Smooth muscle cell (in vitro differentiated cells): ENCODE measurements around the gene SNED1. TPM values are rescaled to one million over a fixed set of nuclear protein-coding genes. Genes with fewer than 3 reads are reported as not detected.

Experiments used
- DNase-seq: peaks from one replicate; lab custom pipeline; 2025; ENCODE audit not compliant: unreplicated experiment; lab: John Stamatoyannopoulos, UW
- H2AFZ ChIP-seq: fragments of 200-600 bp; sonication (generic); 2 replicates; pipeline ENCODE4 v1.6.0; 2016; ENCODE audit warnings: antibody characterized with exemption, low read depth, mild to moderate bottlenecking
- H3F3A ChIP-seq: fragments of 200-600 bp; sonication (generic); 2 replicates; pipeline ENCODE4 v1.6.0; 2017; ENCODE audit warnings: antibody characterized with exemption, low read depth
- H3K27ac ChIP-seq: fragments of 200-600 bp; sonication (generic); 2 replicates; pipeline ENCODE4 v1.5.1; 2016; ENCODE audit warnings: low read depth, mild to moderate bottlenecking
- H3K27me3 ChIP-seq: fragments of 200-600 bp; sonication (generic); 2 replicates; pipeline ENCODE4 v1.6.1; 2016; ENCODE audit warnings: low read depth, mild to moderate bottlenecking
- H3K36me3 ChIP-seq: fragments of 200-600 bp; sonication (generic); 2 replicates; pipeline ENCODE4 v1.5.1; 2016; ENCODE audit warnings: low read depth
- H3K4me1 ChIP-seq: fragments of 200-600 bp; sonication (generic); 2 replicates; pipeline ENCODE4 v1.5.1; 2016; ENCODE audit warnings: low read depth
- H3K4me2 ChIP-seq: fragments of 200-600 bp; sonication (generic); 2 replicates; pipeline ENCODE4 v1.6.0; 2016; ENCODE audit warnings: mild to moderate bottlenecking
- H3K4me3 ChIP-seq: fragments of 200-600 bp; sonication (generic); 2 replicates; pipeline ENCODE4 v1.5.1; 2016; ENCODE audit warnings: mild to moderate bottlenecking
- H3K79me2 ChIP-seq: fragments of 200-600 bp; sonication (generic); 2 replicates; pipeline ENCODE4 v1.6.0; 2016; ENCODE audit warnings: low read depth, mild to moderate bottlenecking
- H3K9ac ChIP-seq: fragments of 200-600 bp; sonication (generic); 2 replicates; pipeline ENCODE4 v1.6.0; 2016; ENCODE audit warnings: low read depth
- H3K9me3 ChIP-seq: fragments of 200-600 bp; sonication (generic); replicated peaks from 2 replicates; pipeline ENCODE4 v1.5.1; 2016; ENCODE audit warnings: low read depth
- H4K20me1 ChIP-seq: fragments of 200-600 bp; sonication (generic); 2 replicates; pipeline ENCODE4 v1.6.0; 2016; ENCODE audit warnings: low read depth
- CTCF ChIP-seq: fragments of 200-600 bp; sonication (generic); IDR thresholded peaks from 2 replicates; pipeline ENCODE4 v1.5.1; 2017; ENCODE audit warnings: borderline replicate concordance, mild to moderate bottlenecking, antibody characterized with exemption; ENCODE audit not compliant: insufficient read depth, poor library complexity, severe bottlenecking
- WGBS: methylation state at CpG from one replicate; pipeline ENCODE4 v1.1.7; 2016; ENCODE audit warnings: low lambda C conversion rate; 5-methylcytosine and 5-hydroxymethylcytosine counted together
- polyA plus RNA-seq: library from polyadenylated mRNA; unstranded; fragments of >200 nt; fragmentation: Nextera tagmentation; extraction: Ambion mirVana; gene quantifications from 2 replicates; pipeline ENCODE4 v1.2.1, GENCODE V29; 2016
- total RNA-seq: library from RNA; depleted of rRNA; stranded (reverse); fragments of >200 nt; gene quantifications from 2 replicates; pipeline ENCODE4 v1.2.3, GENCODE V29; 2014

The SNED1 gene
- total and polyA plus RNA-seq, 2 experiments from 2014 or later: 0.36 to 3.0 TPM

DNA sequence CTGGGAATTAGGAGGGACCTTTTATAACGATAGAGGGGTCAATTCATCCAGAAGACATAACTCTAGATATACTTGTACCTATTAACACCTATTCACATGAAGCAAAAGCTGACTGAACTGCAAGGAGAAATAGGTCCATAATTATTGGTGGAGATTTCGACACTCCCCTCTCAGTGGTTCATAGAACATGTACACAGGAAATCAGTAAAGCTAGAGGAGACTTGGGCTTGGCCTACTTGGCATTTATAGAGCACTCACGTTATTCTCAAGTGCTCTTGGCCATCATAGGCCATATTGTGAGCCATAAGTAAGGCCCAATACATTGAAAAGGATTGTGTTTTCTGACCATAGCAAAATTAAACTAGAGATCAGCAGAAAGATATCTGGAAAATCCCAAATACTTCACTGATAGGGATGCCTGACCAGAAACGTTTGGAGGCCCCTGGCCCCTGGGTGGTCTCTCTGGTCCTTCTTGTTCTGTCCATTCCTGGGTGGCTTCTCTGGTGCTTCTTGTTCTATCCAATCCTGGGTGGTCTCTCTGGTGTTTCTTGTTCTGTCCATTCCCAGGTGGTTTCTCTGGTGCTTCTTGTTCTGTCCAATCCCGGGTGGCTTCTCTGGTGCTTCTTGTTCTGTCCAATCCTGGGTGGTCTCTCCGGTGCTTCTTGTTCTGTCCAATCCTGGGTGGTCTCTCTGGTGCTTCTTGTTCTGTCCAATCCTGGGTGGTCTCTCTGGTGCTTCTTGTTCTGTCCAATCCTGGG, 49.0 kb downstream of the SNED1 start:
- no peaks in the 10 kb centered on the region for H3K79me2 ChIP-seq
- WGBS: 76% methylated on average over 6 of the region's 6 CpGs

GRCh38 chr2:241048149-241048948, 49.9 kb downstream of the SNED1 start:
- no peak for TF ChIP-seq CTCF
- H2AFZ ChIP-seq: no peak overlapping the region
- no peak overlapping the region for H3K9ac ChIP-seq
- H3K27ac ChIP-seq: no peak overlapping the region
- H3K4me2 ChIP-seq: no peak overlapping the region
- H3K4me1 ChIP-seq: no peaks in the 10 kb centered on the region
- no peak overlapping the region for H3K4me3 ChIP-seq
- H3F3A ChIP-seq: no peaks in the 10 kb centered on the region
- no peaks in the 10 kb centered on the region for H3K9me3 ChIP-seq
- peaks cover 8% of the 10 kb centered on the region for H4K20me1 ChIP-seq
- WGBS: 94% methylated on average over 30 of the region's 30 CpGs
- no peaks in the 10 kb centered on the region for H3K36me3 ChIP-seq
- H3K27me3 ChIP-seq: peaks cover 13% of the 10 kb centered on the region
- DNase-seq: no peak
- H3K79me2 ChIP-seq: no peaks in the 10 kb centered on the region

More for the DNA sequence above, 49.0 kb downstream of the SNED1 start:
- no peak for TF ChIP-seq CTCF
- no peak overlapping the region for H3K27ac ChIP-seq
- H3K36me3 ChIP-seq: no peaks in the 10 kb centered on the region
- H3K4me3 ChIP-seq: no peak overlapping the region
- no peaks in the 10 kb centered on the region for H3K9me3 ChIP-seq
- no peak for DNase-seq
- H3F3A ChIP-seq: no peaks in the 10 kb centered on the region
- no peak overlapping the region for H3K4me2 ChIP-seq
- peaks cover 8% of the 10 kb centered on the region for H4K20me1 ChIP-seq
- H3K4me1 ChIP-seq: no peaks in the 10 kb centered on the region
- H3K27me3 ChIP-seq: peaks cover 20% of the 10 kb centered on the region
- no peak overlapping the region for H2AFZ ChIP-seq
- H3K9ac ChIP-seq: no peak overlapping the region

DNA sequence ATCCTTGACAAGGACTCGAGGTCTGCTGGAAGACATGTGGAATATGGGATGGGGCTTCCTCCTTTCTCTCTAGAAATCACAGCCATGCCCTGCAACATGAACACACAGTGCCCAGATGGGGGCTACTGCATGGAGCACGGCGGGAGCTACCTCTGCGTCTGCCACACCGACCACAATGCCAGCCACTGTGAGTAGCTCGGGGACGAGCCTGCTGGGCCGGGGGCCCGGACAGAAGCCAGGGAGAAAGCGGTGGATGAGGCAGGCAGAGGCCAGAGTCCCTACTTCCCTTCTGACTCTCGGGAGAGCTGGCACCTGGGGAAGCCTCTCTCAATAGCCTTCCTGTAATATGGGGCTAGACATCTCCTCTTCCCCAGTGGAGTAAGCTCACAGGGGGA, 50.5 kb downstream of the SNED1 start:
- TF ChIP-seq CTCF: no peak
- H3K9me3 ChIP-seq: no peaks in the 10 kb centered on the region
- 86% methylated on average over 11 of the region's 11 CpGs for WGBS

More for the DNA sequence above, 50.5 kb downstream of the SNED1 start:
- no peak overlapping the region for H3K4me2 ChIP-seq
- no peaks in the 10 kb centered on the region for H3K36me3 ChIP-seq
- no peak overlapping the region for H3K9ac ChIP-seq
- no peak for DNase-seq
- H3F3A ChIP-seq: no peaks in the 10 kb centered on the region
- no peaks in the 10 kb centered on the region for H3K4me1 ChIP-seq
- no peaks in the 10 kb centered on the region for H3K79me2 ChIP-seq
- no peak overlapping the region for H3K27ac ChIP-seq
- peaks cover 13% of the 10 kb centered on the region for H3K27me3 ChIP-seq
- H4K20me1 ChIP-seq: peaks cover 8% of the 10 kb centered on the region
- H2AFZ ChIP-seq: no peak overlapping the region
- H3K4me3 ChIP-seq: no peak overlapping the region
